Measurements from ENCODE around the gene FSCN2.

DNA sequence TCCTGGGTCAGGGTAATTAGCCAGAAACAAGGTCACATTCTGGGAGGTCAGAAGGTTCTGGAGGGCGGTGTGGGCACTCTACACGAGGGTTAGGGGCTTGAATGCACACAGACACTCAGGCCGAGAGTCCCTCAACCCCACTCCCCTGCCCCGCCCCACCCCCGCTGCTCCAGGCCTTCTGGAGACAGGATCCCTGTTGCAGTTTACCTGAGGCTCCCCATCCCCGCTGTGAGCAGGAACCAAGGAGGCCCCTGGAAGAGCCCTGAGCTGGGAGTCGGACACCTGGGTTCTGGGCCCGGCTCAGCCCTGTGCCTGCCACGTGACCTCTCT, 11.2 kb upstream of the FSCN2 start:
- TF ChIP-seq CTCF (IDR thresholded peaks at IDR 0.05): no peak
- no peak for TF ChIP-seq POLR2A (IDR thresholded peaks at IDR 0.05)

Data from Peyer's patch (tissue), 4 donors.